Fibroblast of gingiva (primary cell): ENCODE measurements around the gene ZBTB22.
A peak's percentile ranks its signal among the peaks of the same experiment; 100 is the strongest.

Experiments
- DNase-seq: peaks from one replicate; pipeline ENCODE4 v3.0.0-alpha.2; 2011; ENCODE audit warnings: low read depth

ZBTB22 gene

GRCh38 chr6:33330736-33331135 is 13.2 kb upstream of the ZBTB22 start:
- DNase-seq = no peak

- no peak for DNase-seq
Observed at GRCh38 chr6:33329058-33329457, 11.5 kb upstream of the ZBTB22 start.

- no peak for DNase-seq
Observed at GRCh38 chr6:33324125-33324524, 6.6 kb upstream of the ZBTB22 start.

GRCh38 chr6:33323623-33323948 is 6.0 kb upstream of the ZBTB22 start:
- no peak for DNase-seq

GRCh38 chr6:33321227-33321626 is 3.7 kb upstream of the ZBTB22 start:
- DNase-seq = no peak

GRCh38 chr6:33320315-33321181 is 3.0 kb upstream of the ZBTB22 start:
- peak; percentile 81 for DNase-seq

GRCh38 chr6:33319939-33320314 is 2.4 kb upstream of the ZBTB22 start:
- no peak for DNase-seq

GRCh38 chr6:33318426-33319073 is 1.0 kb upstream of the ZBTB22 start:
- no peak for DNase-seq

GRCh38 chr6:33317419-33317668 is 200 bp downstream of the ZBTB22 start:
- no peak for DNase-seq

- no peak for DNase-seq
Observed at GRCh38 chr6:33316603-33317418, 733 bp downstream of the ZBTB22 start.

- no peak for DNase-seq
Observed at GRCh38 chr6:33315793-33316602, 1.5 kb downstream of the ZBTB22 start.

GRCh38 chr6:33314943-33315792 is 2.4 kb downstream of the ZBTB22 start:
- DNase-seq = no peak

GRCh38 chr6:33314515-33314942 is 3.0 kb downstream of the ZBTB22 start:
- DNase-seq = peak; percentile 77

GRCh38 chr6:33313709-33314514 is 3.6 kb downstream of the ZBTB22 start, which contains the start of gene TAPBP:
TSS of gene TAPBP (minus strand) at chr6:33314078. CDS start at chr6:33314041, 37 bp downstream.
- peak; percentile 45 for DNase-seq

- no peak for DNase-seq
Observed at GRCh38 chr6:33313105-33313708, 4.3 kb downstream of the ZBTB22 start.

- DNase-seq = peak; percentile 53
Observed at GRCh38 chr6:33312361-33313104, 5.0 kb downstream of the ZBTB22 start.

- no peak for DNase-seq
Observed at GRCh38 chr6:33306356-33306755, 11.2 kb downstream of the ZBTB22 start.

- no peak for DNase-seq
Observed at GRCh38 chr6:33305052-33305451, 12.5 kb downstream of the ZBTB22 start.

- no peak for DNase-seq
Observed at GRCh38 chr6:33304216-33304615, 13.3 kb downstream of the ZBTB22 start.
